Measurements from ENCODE around the gene RNF34.

- TF ChIP-seq CTCF (IDR thresholded peaks at IDR 0.05 in 4 of 5, conservative IDR thresholded peaks at IDR 0.05 in 1 of 5) (no peak), POLR2A (IDR thresholded peaks at IDR 0.05) (no peak)
These were observed 24.7 kb downstream of the RNF34 start for GRCh38 chr12:121424624-121424975.
